Fibroblast of lung (primary cell): ENCODE data around the gene NUMA1.

Experiments used
- CTCF ChIP-seq, 2 donors: IDR thresholded peaks in 1 of 2; conservative IDR thresholded peaks in 1 of 2; 1 replicate in 1 of 2; 2 replicates in 1 of 2; pipeline ENCODE4 v1.5.1; 2011 to 2012; ENCODE audit warnings: low read length in 2 of 2, control low read depth in 1 of 2, inconsistent platforms in 1 of 2, low read depth in 1 of 2, mild to moderate bottlenecking in 1 of 2
- EZH2 ChIP-seq: IDR thresholded peaks from 2 replicates; pipeline ENCODE4 v1.5.1; 2012; ENCODE audit warnings: low read length, control low read depth, mild to moderate bottlenecking; ENCODE audit errors: missing control alignments

- TF ChIP-seq CTCF (conservative IDR thresholded peaks at IDR 0.05 in 1 of 2, IDR thresholded peaks at IDR 0.05 in 1 of 2; ENCODE audit: low read depth in 1 of 2, low read length in 2 of 2) (no peak), EZH2 (no peak)
Observed at GRCh38 chr11:72081184-72081644, 872 bp upstream of the NUMA1 start.
